Keratinocyte (primary cell): Measurements from ENCODE around the gene CERKL.

Experiments used
- CTCF ChIP-seq, 3 experiments: IDR thresholded peaks in 1 of 3; conservative IDR thresholded peaks in 1 of 3; optimal IDR thresholded peaks in 1 of 3; 2 replicates in 2 of 3; 3 replicates in 1 of 3; pipeline versions ENCODE3 to v1.5.1; 2011; ENCODE audit warnings: low read length in 3 of 3, mild to moderate bottlenecking in 3 of 3, moderate library complexity in 2 of 3, control low read depth in 1 of 3, inconsistent platforms in 1 of 3; ENCODE audit not compliant: insufficient read depth in 2 of 3; ENCODE audit errors: extremely low read depth in 1 of 3
- EZH2 ChIP-seq: IDR thresholded peaks from one replicate; pipeline ENCODE4 v1.6.1; 2012; ENCODE audit warnings: inconsistent platforms, mild to moderate bottlenecking, low read length, moderate library complexity

GRCh38 chr2:181639686-181640085 is 17.2 kb downstream of the CERKL start:
- no peak for TF ChIP-seq CTCF (optimal IDR thresholded peaks at IDR 0.05 in 1 of 3, IDR thresholded peaks at IDR 0.05 in 1 of 3, conservative IDR thresholded peaks at IDR 0.05 in 1 of 3; ENCODE audit: extremely low read depth in 1 of 3, insufficient read depth in 2 of 3, low read length in 3 of 3)
- no peak for TF ChIP-seq EZH2
